HG03066 (cell line): ENCODE results near the gene RBCK1.

Experiments
- ATAC-seq: cut with Tn5 transposase; IDR thresholded peaks from one replicate; pipeline ENCODE4 v1.9.1; 2021; ENCODE audit warnings: low read depth; ENCODE audit not compliant: unreplicated experiment

The RBCK1 gene

GRCh38 chr20:396619-397431 lies 11.3 kb upstream of the RBCK1 start:
- no peak for ATAC-seq

DNA sequence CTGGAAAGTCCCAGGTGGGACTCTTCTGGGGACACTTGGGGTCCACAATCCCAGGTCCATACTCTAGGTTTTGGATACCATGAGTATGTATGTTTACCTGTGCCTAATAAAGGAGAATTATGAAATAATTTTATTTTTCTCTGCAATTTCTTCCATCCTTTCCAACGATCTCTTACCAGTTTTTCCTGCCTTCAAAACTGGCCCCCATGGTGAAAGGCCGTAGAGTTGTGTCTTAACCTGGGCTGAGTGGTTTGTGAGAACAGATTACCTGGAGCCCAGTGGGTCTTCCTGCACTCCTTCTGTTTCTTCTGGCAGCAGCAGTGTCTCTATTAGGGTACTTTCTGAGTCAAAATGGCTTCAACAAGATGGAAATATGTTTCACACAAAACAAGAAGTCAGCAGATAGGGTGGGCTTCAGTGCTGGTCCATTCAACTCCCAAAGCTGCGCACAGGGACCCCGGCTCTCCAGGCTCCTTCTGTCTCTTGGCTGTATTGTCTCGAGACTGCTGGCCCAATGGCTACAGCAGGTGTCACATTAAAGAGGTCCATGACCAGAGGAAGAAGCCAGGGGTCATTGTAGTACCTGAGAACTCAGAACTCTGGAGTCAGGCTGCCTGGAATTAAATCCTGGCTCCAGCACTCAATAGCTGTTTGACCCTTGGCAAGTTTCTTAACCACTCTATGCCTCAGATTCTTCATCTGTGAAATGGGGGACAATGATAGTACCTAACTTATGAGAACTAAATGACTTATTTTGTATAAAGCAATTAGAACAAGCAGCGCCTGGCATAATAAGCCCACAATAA lies 10.5 kb upstream of the RBCK1 start:
- ATAC-seq = no peak

- ATAC-seq = no peak
Observed at GRCh38 chr20:399182-399707, 8.9 kb upstream of the RBCK1 start.

- no peak for ATAC-seq
Observed at GRCh38 chr20:400128-400453, 8.0 kb upstream of the RBCK1 start.

GRCh38 chr20:400454-401275 lies 7.4 kb upstream of the RBCK1 start:
- no peak for ATAC-seq

DNA sequence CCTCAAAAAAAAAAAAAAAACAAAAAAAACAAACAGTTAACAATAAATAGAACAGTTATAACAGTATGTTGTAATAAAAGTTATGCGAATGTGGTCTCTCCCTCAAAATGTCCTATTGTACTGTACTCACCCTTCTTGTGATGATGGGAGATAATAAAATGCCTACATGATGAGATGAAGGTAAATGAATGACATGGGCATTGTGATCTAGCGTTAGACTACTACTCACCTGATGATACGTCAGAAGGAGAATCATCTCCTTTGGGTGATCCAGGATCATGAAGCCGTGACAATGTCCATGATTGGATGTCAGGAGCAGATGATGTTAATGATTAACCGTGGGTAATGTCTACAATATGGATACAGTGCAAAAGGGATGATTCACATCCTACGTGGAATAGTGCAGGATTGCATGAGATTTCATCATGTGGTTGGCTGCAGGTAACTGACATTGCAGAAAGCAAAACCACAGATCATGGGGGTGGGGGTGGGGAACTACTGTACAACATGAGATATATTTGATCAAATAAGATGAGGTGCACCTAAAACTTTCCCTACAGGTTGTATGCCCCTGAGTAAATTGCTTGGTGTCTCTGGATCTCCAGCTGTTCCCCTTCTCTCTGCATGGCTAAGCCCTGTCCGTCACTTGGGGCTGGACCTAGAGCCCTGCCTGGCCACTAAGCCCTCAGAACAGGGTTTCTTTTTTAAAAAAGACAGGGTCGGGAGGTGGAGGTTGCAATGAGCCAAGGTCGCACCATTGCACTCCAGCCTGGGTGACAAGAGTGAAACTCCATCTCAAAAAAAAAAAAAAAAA lies 6.2 kb upstream of the RBCK1 start:
- no peak for ATAC-seq

DNA sequence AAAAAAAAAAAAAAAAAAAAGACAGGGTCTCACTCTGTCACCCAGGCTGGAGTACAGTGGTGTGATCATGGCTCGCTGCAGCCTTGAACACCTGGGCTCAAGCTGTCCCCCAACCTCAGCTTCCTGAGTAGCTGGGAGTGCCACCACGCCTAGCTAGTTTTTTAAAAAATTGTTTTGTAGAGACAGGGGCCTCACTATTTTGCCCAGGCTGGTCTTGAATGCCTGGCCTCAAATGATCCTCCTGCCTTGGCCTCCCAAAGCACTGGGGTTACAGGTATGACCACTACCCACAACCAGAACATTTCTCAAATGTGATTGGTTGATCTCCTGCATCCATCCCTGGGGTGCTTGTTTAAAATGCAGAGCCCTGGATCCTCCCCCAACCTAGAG lies 5.6 kb upstream of the RBCK1 start:
- no peak for ATAC-seq

DNA sequence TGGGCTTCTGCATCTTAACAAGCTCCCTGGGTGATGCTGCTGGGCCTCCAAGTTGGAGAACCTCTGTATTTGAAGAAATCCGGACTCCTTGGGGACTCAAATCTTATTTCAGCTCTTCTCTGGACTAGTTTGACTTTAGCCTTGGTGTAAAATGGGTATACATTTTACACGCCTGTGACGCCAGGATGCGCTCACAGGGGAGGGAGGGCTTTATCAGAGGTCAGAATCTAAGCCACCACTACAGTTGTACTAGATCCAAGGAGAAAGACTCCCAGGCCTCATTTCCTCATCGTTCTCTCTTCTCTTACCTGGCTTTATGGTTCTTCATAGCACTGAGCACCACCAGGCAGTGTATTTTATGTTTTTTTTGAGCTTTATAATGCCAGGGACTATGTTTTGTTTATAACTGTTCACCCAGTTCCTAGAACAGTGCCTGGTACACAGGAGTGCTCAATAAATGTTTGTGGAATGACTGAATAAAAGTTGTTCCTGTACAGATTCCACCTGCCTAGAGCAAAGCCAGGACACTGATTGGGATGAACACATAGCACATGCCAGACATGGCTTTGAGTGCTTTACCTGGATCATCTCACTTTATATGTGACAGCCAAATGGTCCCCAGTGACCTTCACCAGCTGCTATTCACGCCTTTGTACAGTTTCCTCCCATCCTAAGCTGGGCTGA lies 5.1 kb upstream of the RBCK1 start:
- ATAC-seq = no peak

DNA sequence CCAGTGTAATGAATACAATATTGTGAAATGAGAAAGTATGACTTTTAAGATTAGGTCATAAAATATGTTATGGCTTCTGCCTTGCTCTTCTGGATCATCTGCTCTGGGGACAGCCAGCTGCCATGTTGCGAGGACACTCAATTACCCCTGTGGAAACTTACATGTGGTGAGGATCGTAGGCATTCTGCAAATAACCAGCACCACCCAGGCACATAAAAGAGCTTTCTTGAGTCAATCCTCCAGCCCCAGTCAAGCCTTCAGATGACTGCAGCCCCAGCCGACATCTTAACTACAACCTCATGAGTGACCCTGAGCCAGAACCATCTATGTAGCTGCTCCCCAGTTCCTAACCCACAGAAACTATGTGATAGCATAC lies 4.5 kb upstream of the RBCK1 start:
- ATAC-seq = no peak

GRCh38 chr20:404088-404487 lies 4.0 kb upstream of the RBCK1 start:
- ATAC-seq = no peak

GRCh38 chr20:406200-407132 lies 1.6 kb upstream of the RBCK1 start:
- no peak for ATAC-seq

DNA sequence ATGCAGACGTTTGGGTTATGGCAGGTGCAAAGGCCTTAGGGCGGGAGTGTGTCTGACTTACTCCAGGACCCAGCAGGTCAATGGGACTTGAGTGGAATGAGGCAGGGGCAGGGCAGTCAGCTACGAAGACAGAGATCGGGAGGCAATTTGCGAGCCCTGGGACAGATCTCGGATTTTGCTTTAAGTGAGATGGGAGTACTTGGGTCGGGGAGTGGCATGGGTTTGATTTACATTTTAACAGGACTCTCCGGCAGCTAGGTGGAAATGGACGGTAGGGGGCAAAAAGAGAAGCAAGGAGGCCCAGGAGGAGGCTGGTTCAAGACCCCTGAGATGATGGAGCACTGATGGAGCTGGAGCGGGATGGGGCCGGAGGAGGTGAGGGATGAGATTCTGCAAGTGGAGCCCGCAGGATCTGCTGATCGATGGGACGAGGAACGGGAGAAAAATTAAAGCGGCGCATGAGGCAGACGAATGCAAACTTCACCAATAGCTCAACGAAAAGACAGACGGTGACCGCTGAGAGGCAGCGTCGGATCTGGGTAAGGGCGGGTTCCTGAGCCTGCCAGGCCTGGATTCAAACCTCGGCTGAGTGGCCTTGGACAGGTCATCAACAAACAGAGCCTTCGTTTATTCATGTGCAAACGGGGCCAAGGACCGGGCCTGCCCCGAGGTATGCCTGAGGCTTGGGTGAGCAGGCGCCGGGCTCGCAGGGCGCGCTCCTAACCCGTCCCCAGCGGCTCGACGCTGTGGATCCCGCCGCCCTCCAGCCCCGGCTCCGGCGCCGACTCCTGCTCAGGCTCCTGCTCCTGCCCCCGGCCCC lies 756 bp upstream of the RBCK1 start:
- peak; percentile 47 for ATAC-seq

DNA sequence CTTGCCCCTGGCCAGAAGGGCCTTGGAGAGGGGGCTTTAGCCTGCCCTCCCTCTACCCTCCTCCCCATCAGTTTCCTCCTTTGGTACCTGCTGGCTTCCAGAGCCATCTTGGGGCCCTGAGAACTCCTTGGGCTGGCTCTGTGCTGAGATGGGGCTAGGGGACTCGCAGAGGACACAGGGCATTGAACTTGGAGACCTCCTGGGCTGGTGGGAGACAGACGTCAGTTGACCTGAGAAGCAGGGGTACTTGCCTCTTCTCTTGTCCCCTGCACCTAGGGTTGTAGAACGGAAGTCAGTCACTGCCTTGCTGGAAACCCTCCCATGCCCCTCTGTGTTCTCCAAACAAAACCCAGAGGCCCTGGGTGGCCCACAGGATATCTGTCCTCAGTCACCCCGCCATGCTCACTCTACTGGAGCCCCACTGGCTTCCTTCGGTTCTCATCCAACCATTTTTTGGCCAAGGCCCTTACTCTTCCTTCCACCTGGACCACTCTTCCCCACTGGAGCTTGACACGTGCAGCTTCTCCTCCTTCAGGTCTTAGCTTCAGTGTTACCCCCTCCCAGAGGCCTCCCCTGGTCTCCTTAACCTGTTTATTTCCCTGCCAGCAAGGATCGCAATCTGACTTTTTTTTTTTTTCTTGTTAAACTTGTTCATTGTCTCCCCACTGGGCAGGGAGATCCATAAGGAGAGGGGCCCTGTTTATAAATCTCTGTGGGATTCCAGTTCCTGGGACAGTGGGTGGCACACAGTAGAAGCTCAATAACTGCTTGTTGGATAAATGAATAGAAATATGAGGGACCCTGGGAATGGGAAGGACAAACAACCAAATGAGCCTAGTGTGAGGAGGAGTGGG lies 971 bp downstream of the RBCK1 start:
- peak; percentile 16 for ATAC-seq

DNA sequence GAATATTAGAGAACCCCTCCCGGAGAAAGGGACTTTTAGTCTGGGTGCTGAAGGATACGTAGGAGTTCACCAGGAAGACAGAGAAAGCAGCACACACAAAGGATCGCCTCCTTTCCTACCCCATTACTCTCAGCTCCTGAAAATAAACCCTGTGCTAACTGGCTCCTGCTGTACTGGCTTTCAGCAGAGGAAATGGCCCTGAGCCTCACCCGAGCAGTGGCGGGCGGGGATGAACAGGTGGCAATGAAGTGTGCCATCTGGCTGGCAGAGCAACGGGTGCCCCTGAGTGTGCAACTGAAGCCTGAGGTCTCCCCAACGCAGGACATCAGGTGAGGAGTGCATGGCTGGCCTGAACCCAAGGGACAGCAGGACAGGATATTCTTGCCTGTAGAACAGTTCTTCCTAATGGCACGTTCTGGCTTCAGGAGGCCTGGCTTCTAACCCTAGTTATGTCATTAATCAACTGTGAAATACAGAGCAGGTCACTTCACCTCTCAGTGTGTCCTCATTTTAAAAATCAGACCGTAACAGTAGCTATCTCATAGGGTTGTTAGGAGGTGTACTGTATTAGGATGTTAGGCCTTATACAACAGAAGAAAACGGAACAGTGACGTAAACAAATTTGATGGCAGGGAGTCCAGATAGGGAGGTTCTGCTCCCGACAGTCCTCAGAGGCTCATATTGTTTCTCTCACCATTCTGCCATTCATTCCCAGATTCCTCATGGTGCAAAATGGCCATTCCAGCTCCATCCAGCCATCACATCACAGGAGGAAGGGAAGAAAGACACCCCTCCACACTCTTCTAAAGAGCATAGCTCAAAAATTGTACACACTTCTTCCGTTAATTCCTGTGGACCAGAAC lies 1.8 kb downstream of the RBCK1 start:
- no peak for ATAC-seq

GRCh38 chr20:412081-412480 lies 4.0 kb downstream of the RBCK1 start:
- no peak for ATAC-seq

DNA sequence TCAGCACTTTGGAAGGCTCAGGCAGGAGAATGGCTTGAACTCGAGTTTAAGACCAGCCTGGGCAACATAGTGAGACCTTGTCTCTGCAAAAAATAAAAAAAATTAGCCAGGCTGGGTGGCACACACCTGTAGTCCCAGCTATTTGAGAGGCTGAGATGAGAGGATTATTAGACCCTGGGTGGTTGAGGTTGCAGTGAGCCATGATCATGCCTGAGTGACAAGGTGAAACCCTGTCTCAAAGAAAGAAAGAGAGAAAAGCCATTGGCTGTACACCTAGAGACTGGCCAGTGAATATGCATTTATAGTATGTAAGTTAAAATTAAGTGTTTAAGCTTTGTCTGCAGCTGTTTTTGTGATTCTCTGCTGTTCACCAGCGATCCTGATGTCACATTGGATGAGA lies 6.1 kb downstream of the RBCK1 start:
- no peak for ATAC-seq
